Natural killer cell (primary cell): ENCODE data around the gene CEP20. TPM values are rescaled to one million over a fixed set of nuclear protein-coding genes. Genes with fewer than 3 reads are reported as not detected.

Source experiments
- ATAC-seq, 3 donors: fragments of 150-1000 bp in 2 of 3; fragments of 200-7000 bp in 1 of 3; cut with Tn5 transposase; 1 replicate in 1 of 3; 2 replicates in 2 of 3; pipeline ENCODE4 v1.10.0; 2021; ENCODE audit warnings: mild to moderate bottlenecking in 2 of 3, moderate library complexity in 2 of 3
- DNase-seq, 2 donors: peaks; one replicate each; pipeline versions ENCODE4 v3.0.0 to v3.0.0-alpha.2; 2013 to 2021; ENCODE audit warnings: mixed read lengths in 1 of 2
- H3K27ac ChIP-seq: one replicate; pipeline ENCODE4 v1.5.1; 2013; ENCODE audit warnings: mild to moderate bottlenecking, low read length
- H3K27me3 ChIP-seq: one replicate; pipeline ENCODE4 v1.6.1; 2013; ENCODE audit warnings: low read length; ENCODE audit not compliant: control insufficient read depth, insufficient read depth
- H3K36me3 ChIP-seq: one replicate; pipeline ENCODE4 v1.6.1; 2013; ENCODE audit warnings: low read length; ENCODE audit not compliant: control insufficient read depth, insufficient read depth
- H3K4me1 ChIP-seq: one replicate; pipeline ENCODE4 v1.6.1; 2013; ENCODE audit warnings: low read length; ENCODE audit not compliant: control insufficient read depth, insufficient read depth
- H3K4me3 ChIP-seq: one replicate; pipeline ENCODE4 v1.5.1; 2013; ENCODE audit warnings: low read length
- H3K9me3 ChIP-seq: one replicate; pipeline ENCODE4 v1.6.1; 2013; ENCODE audit warnings: low read length; ENCODE audit not compliant: control insufficient read depth, insufficient read depth
- H3K27ac Mint-ChIP-seq, 2 donors: one replicate each; pipeline ENCODE4 v1.8.0; 2022; ENCODE audit warnings: mild to moderate bottlenecking in 2 of 2, mixed read lengths in 2 of 2, moderate library complexity in 1 of 2
- H3K27me3 Mint-ChIP-seq, 2 donors: one replicate each; pipeline ENCODE4 v1.8.0; 2022; ENCODE audit warnings: low read depth in 2 of 2, mixed read lengths in 2 of 2
- H3K36me3 Mint-ChIP-seq: one replicate; pipeline ENCODE4 v1.8.0; 2022; ENCODE audit warnings: mixed read lengths
- H3K4me1 Mint-ChIP-seq, 2 donors: one replicate each; pipeline ENCODE4 v1.8.0; 2022; ENCODE audit warnings: mixed read lengths in 2 of 2
- H3K4me3 Mint-ChIP-seq: one replicate; pipeline ENCODE4 v1.8.0; 2022; ENCODE audit warnings: mild to moderate bottlenecking, moderate library complexity, mixed read lengths
- H3K9me3 Mint-ChIP-seq, 2 donors: one replicate each; pipeline ENCODE4 v1.8.0; 2022; ENCODE audit warnings: mixed read lengths in 2 of 2
- WGBS: methylation state at CpG from one replicate; pipeline ENCODE4 v1.1.7; 2013; ENCODE audit warnings: missing lambda C conversion rate; ENCODE audit not compliant: insufficient coverage; 5-methylcytosine and 5-hydroxymethylcytosine counted together
- intact Hi-C: fragments of 100-400 bp; cut with micrococcal nuclease; formaldehyde crosslinking; loops from one replicate; pipeline ENCODE4 v1.14.2; 2022
- total RNA-seq, 4 donors: library from RNA; stranded (reverse); fragments of 120-200 nt in 1 of 4; gene quantifications; one replicate each; pipeline versions ENCODE4 v1.2.3 to v1.2.4, GENCODE V29; 2013 to 2022
- TF ChIP-seq, protein P1 (sequence below): fragments of 200-600 bp; IDR thresholded peaks from one replicate; pipeline ENCODE4 v1.8.0; 2022; ENCODE audit warnings: antibody characterized with exemption

CEP20 gene
- total RNA-seq, 3 donors from 2014 or later (not counting 1 experiment from before 2014, with no cell fraction given): 21.4 to 23.2 (median 23.1) TPM

DNA sequence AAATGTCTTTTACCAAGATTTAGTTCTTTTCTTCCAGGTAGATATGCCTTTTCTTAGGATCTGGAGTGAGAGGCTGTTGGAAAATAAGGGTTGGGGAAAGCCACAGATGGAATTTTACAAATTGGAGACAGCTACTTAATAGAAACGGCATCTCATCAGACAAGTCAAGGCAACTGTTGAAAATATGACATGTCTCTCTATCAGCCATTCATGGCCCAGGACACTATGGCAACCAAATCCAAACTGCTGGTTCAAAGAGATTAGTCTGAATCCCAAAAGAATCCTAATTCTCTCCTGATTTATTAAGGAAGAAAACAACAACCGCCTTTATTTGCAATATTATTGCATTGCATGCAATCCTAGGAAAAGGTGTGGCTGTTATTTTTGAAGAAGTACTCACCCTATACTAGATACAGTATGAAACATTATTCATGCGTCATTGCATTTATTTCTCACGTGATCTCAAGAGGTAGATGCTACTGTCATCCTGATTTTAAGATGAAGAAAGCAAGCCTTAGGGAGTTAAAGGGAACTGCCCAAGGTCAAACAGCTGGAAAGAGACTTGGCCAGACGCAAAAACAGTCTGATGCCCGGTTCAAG, 12.6 kb upstream of the CEP20 start:
- no peaks in the 10 kb centered on the region for H3K9me3 Mint-ChIP-seq
- DNase-seq: no peak
- H3K27ac Mint-ChIP-seq: no peak overlapping the region
- H3K4me1 Mint-ChIP-seq: no peaks in the 10 kb centered on the region
- WGBS: 86% methylated on average over 5 of the region's 6 CpGs
- no peak overlapping the region for H3K27ac ChIP-seq
- no peak for ATAC-seq
- peaks cover 0 to 4% of the 10 kb centered on the region in 2 donors for H3K27me3 Mint-ChIP-seq
- no peak overlapping the region for H3K4me3 ChIP-seq
- H3K36me3 ChIP-seq: no peaks in the 10 kb centered on the region
- H3K9me3 ChIP-seq: no peaks in the 10 kb centered on the region
- no peaks in the 10 kb centered on the region for H3K4me1 ChIP-seq
- H3K27me3 ChIP-seq: no peaks in the 10 kb centered on the region
- no peaks in the 10 kb centered on the region for H3K36me3 Mint-ChIP-seq
- H3K4me3 Mint-ChIP-seq: no peak overlapping the region
- TF ChIP-seq, protein P1, sequence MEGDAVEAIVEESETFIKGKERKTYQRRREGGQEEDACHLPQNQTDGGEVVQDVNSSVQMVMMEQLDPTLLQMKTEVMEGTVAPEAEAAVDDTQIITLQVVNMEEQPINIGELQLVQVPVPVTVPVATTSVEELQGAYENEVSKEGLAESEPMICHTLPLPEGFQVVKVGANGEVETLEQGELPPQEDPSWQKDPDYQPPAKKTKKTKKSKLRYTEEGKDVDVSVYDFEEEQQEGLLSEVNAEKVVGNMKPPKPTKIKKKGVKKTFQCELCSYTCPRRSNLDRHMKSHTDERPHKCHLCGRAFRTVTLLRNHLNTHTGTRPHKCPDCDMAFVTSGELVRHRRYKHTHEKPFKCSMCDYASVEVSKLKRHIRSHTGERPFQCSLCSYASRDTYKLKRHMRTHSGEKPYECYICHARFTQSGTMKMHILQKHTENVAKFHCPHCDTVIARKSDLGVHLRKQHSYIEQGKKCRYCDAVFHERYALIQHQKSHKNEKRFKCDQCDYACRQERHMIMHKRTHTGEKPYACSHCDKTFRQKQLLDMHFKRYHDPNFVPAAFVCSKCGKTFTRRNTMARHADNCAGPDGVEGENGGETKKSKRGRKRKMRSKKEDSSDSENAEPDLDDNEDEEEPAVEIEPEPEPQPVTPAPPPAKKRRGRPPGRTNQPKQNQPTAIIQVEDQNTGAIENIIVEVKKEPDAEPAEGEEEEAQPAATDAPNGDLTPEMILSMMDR: no peak
- intact Hi-C loops: no loop called here

DNA sequence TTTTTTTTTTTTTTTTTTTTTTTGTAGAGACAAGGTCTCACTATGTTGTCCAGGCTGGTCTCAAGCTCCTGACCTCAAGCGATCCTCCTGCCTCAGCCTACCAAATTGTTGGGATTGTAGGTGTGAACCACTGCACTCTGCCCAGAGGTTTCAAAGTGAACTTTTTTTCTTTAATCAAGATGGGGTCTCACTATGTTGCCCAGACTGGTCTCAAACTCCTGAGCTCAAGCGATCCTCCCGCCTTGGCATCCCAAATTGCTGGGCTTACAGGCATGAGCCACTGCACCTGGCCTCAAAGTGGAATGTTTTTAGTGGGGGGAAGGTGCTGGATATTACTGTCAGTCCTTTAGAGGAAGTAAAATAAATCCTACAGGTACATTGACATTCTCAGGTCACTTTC, 12.0 kb upstream of the CEP20 start:
- Histone ChIP-seq H3K4me1 (no peaks in the 10 kb centered on the region), H3K36me3 (no peaks in the 10 kb centered on the region), H3K27ac (no peak overlapping the region), H3K27me3 (no peaks in the 10 kb centered on the region), H3K4me3 (no peak overlapping the region), H3K9me3 (no peaks in the 10 kb centered on the region)
- intact Hi-C loops: no loop called here
- H3K27ac Mint-ChIP-seq: no peak overlapping the region
- peaks cover 0 to 4% of the 10 kb centered on the region in 2 donors for H3K27me3 Mint-ChIP-seq
- H3K4me3 Mint-ChIP-seq: no peak overlapping the region
- DNase-seq (no peak), ATAC-seq (no peak)
- no peaks in the 10 kb centered on the region for H3K9me3 Mint-ChIP-seq
- H3K36me3 Mint-ChIP-seq: no peaks in the 10 kb centered on the region
- no peaks in the 10 kb centered on the region for H3K4me1 Mint-ChIP-seq
- 98% methylated on average over 3 of the region's 3 CpGs for WGBS
- TF ChIP-seq, protein P1: no peak

DNA sequence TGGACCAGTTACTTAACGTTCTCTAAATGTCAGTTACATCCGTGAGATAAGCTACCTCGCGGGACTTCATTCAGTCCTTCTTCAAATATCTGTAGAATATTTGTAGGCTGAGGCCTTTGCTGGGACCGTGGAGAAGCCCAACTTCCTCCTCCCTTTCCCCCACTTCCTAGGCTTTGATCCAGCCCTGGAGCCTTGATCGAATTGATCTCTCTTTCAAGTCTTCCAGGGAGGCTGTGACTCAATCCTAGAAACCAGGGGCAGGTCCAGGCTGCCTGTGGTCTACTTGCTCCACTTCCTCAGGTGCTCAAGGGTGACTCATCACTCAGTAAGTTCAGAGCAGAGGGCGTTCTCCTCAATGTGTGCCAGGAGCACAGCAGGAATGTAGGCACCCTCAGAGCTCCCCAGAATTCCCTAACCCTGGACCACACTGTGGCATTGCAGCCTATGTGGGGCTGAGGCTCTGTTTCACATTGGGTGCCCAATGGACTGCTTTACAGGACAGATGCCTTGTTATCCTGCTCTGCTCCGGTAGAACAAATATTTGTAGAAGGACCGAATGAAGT, 11.2 kb upstream of the CEP20 start:
- no peaks in the 10 kb centered on the region for H3K36me3 Mint-ChIP-seq
- H3K27ac Mint-ChIP-seq: no peak overlapping the region
- H3K27ac ChIP-seq: no peak overlapping the region
- H3K9me3 ChIP-seq: no peaks in the 10 kb centered on the region
- no peaks in the 10 kb centered on the region for H3K36me3 ChIP-seq
- no peaks in the 10 kb centered on the region for H3K9me3 Mint-ChIP-seq
- 67% methylated on average over 9 of the region's 9 CpGs for WGBS
- ATAC-seq: no peak
- peaks cover 0 to 2% of the 10 kb centered on the region in 2 donors for H3K27me3 Mint-ChIP-seq
- DNase-seq: no peak
- no peaks in the 10 kb centered on the region for H3K27me3 ChIP-seq
- no peaks in the 10 kb centered on the region for H3K4me1 Mint-ChIP-seq
- no peaks in the 10 kb centered on the region for H3K4me1 ChIP-seq
- intact Hi-C loops: no loop called here
- no peak overlapping the region for H3K4me3 ChIP-seq
- H3K4me3 Mint-ChIP-seq: no peak overlapping the region
- TF ChIP-seq, protein P1: no peak

DNA sequence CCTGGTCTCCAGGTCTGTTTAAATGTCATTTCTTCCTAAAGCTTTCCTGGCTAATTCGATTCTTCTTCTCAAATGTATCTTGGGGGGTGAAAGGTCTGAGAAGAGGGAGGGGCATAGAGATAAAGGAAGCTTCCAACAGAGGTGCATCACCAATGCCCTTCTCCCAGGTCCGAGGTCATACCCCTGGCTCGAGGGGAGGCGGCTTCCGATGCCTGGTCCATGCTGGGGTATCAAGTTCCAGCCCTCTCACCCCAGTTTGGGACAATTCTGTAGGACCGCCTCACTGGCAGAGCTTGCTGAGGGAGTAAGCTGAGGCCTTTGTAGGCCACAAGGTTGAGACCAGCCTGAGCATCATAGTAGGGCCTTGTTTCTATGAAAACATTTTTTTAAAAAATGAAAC, 10.3 kb upstream of the CEP20 start:
- H3K4me1 ChIP-seq: no peaks in the 10 kb centered on the region
- intact Hi-C loops: no loop called here
- no peak overlapping the region for H3K4me3 ChIP-seq
- H3K4me1 Mint-ChIP-seq: no peaks in the 10 kb centered on the region
- H3K4me3 Mint-ChIP-seq: no peak overlapping the region
- H3K27me3 Mint-ChIP-seq: no peaks in the 10 kb centered on the region
- no peaks in the 10 kb centered on the region for H3K9me3 Mint-ChIP-seq
- no peak overlapping the region for H3K27ac Mint-ChIP-seq
- no peaks in the 10 kb centered on the region for H3K36me3 ChIP-seq
- WGBS: 97% methylated on average over 6 of the region's 6 CpGs
- no peaks in the 10 kb centered on the region for H3K9me3 ChIP-seq
- no peak overlapping the region for H3K27ac ChIP-seq
- DNase-seq (no peak), ATAC-seq (no peak)
- no peaks in the 10 kb centered on the region for H3K36me3 Mint-ChIP-seq
- H3K27me3 ChIP-seq: no peaks in the 10 kb centered on the region
- TF ChIP-seq, protein P1: no peak
